T-helper 9 cell (primary cell): ENCODE data around the gene NHLRC4.
A peak's percentile ranks its signal among the peaks of the same experiment; 100 is the strongest.

ENCODE experiments used
- DNase-seq: peaks from one replicate; pipeline ENCODE4 v3.0.0-alpha.2; 2020
- total RNA-seq, 2 donors: gene quantifications; one replicate each; lab custom pipeline; 2026; lab: John Stamatoyannopoulos, UW

Gene NHLRC4
- total RNA-seq, result 0.24 to 1.7 reads per million in 2 donors

GRCh38 chr16:566475-567372, at the start of gene NHLRC4:
TSS of gene NHLRC4 (plus strand) at chr16:567005. CDS start at chr16:568048, 1,043 bp downstream.
- peak; percentile 25 for DNase-seq

GRCh38 chr16:518858-519257, 47.9 kb upstream of the NHLRC4 start:
- DNase-seq, result no peak

GRCh38 chr16:519425-519824, 47.4 kb upstream of the NHLRC4 start:
- no peak for DNase-seq

- DNase-seq, result no peak
Observed at GRCh38 chr16:519841-520687, 46.7 kb upstream of the NHLRC4 start.

- no peak for DNase-seq
Observed at GRCh38 chr16:520847-521246, 46.0 kb upstream of the NHLRC4 start.

- no peak for DNase-seq
Observed at GRCh38 chr16:521381-522210, 45.2 kb upstream of the NHLRC4 start.

GRCh38 chr16:522320-523096, 44.3 kb upstream of the NHLRC4 start:
- no peak for DNase-seq

- no peak for DNase-seq
Observed at GRCh38 chr16:523097-523741, 43.6 kb upstream of the NHLRC4 start.

GRCh38 chr16:524274-525040, 42.3 kb upstream of the NHLRC4 start:
- no peak for DNase-seq

- DNase-seq, result no peak
Observed at GRCh38 chr16:525123-525519, 41.7 kb upstream of the NHLRC4 start.

- peak; percentile 14 for DNase-seq
Observed at GRCh38 chr16:525520-526180, 41.2 kb upstream of the NHLRC4 start.

GRCh38 chr16:526181-527014, 40.4 kb upstream of the NHLRC4 start:
- no peak for DNase-seq

- DNase-seq, result peak; percentile 76
Observed at GRCh38 chr16:527015-527903, 39.5 kb upstream of the NHLRC4 start, which contains the start of gene CAPN15. TSS of gene CAPN15 (plus strand) at chr16:527712. CDS start at chr16:546839, 19,127 bp downstream.

- peak; percentile 18 for DNase-seq
Observed at GRCh38 chr16:528111-529011, 38.4 kb upstream of the NHLRC4 start.

- no peak for DNase-seq
Observed at GRCh38 chr16:529012-529575, 37.7 kb upstream of the NHLRC4 start.

- DNase-seq, result no peak
Observed at GRCh38 chr16:530111-530817, 36.5 kb upstream of the NHLRC4 start.
